A549 (cell line): Measurements from ENCODE around the gene HCN4. TPM values are rescaled to one million over a fixed set of nuclear protein-coding genes. Genes with fewer than 3 reads are reported as not detected.

Experiments used
- ATAC-seq, 2 experiments: fragments of 200-7000 bp in 1 of 2; fragments of >200 bp in 1 of 2; cut with Nextera tagmentation in 1 of 2; cut with Tn5 transposase in 1 of 2; 3 replicates each; pipeline versions ENCODE4 v1.8.0 to v1.9.1; 2018 to 2020; ENCODE audit warnings: mild to moderate bottlenecking in 1 of 2, moderate library complexity in 1 of 2
- CTCF ChIA-PET: fragments of 300-600 bp; sonication (Branson Sonifier 250); formaldehyde crosslinking; extraction: SDS; loops from one replicate; lab custom pipeline; 2021; ENCODE audit warnings: antibody characterized with exemption, inconsistent platforms; lab: Yijun Ruan, JAX
- POLR2A ChIA-PET: fragments of 350-600 bp; formaldehyde crosslinking; extraction: SDS; loops from one replicate; lab custom pipeline; 2021; ENCODE audit warnings: antibody characterized with exemption, inconsistent platforms; lab: Yijun Ruan, JAX
- DNase-seq, 2 experiments: peaks; one replicate each; pipeline versions ENCODE4 v3.0.0 to v3.0.0-alpha.2; 2011 to 2016; ENCODE audit warnings: low read depth in 1 of 2, low spot score in 1 of 2
- FAIRE-seq: peaks from 2 replicates; lab custom pipeline; 2011; peaks lifted over from hg19 to GRCh38; lab: Jason Lieb, UNC
- H3K27ac ChIP-seq, 2 experiments: fragments of >200 bp; sonication (Bioruptor Twin); formaldehyde crosslinking; 3 replicates each; pipeline ENCODE4 v1.5.1; 2016 to 2017
- H3K4me1 ChIP-seq: fragments of >200 bp; sonication (Bioruptor Twin); formaldehyde crosslinking; 3 replicates; pipeline ENCODE4 v1.6.1; 2016
- H3K4me2 ChIP-seq: fragments of >200 bp; sonication (Bioruptor Twin); formaldehyde crosslinking; 3 replicates; pipeline ENCODE4 v1.6.1; 2016
- H3K4me3 ChIP-seq: fragments of >200 bp; sonication (Bioruptor Twin); formaldehyde crosslinking; 3 replicates; pipeline ENCODE4 v1.5.1; 2016
- H3K9me3 ChIP-seq: fragments of >200 bp; sonication (Bioruptor Twin); formaldehyde crosslinking; 3 replicates; pipeline ENCODE4 v1.6.1; 2016
- BHLHE40 ChIP-seq: IDR thresholded peaks from 2 replicates; pipeline ENCODE4 v1.6.1; 2012; ENCODE audit warnings: low read depth, low read length, inconsistent platforms
- CBX2 ChIP-seq: fragments of 200-600 bp; sonication (generic); IDR thresholded peaks from 2 replicates; pipeline ENCODE4 v1.6.1; 2016; ENCODE audit warnings: low read depth, mild to moderate bottlenecking, borderline replicate concordance
- CBX8 ChIP-seq: fragments of 200-600 bp; sonication (generic); IDR thresholded peaks from 2 replicates; pipeline ENCODE4 v1.6.1; 2016
- CHD4 ChIP-seq: fragments of 200-600 bp; sonication (generic); IDR thresholded peaks from 2 replicates; pipeline ENCODE4 v1.6.1; 2016; ENCODE audit warnings: antibody characterized with exemption, mild to moderate bottlenecking, borderline replicate concordance
- FOSB ChIP-seq: fragments of 250-450 bp; sonication (Bioruptor Pico); IDR thresholded peaks from 2 replicates; pipeline ENCODE4 v1.5.0; 2020; ENCODE audit warnings: mild to moderate bottlenecking, moderate library complexity
- FOXS1 ChIP-seq: fragments of 250-450 bp; sonication (Bioruptor Pico); IDR thresholded peaks from 2 replicates; pipeline ENCODE4 v1.5.0; 2020; ENCODE audit warnings: mild to moderate bottlenecking, moderate library complexity
- HDAC2 ChIP-seq: fragments of 200-600 bp; sonication (generic); IDR thresholded peaks from 2 replicates; pipeline ENCODE4 v1.6.1; 2016
- HOXB13 ChIP-seq: fragments of 250-450 bp; sonication (Bioruptor Pico); IDR thresholded peaks from 2 replicates; pipeline ENCODE4 v1.5.0; 2020; ENCODE audit warnings: low read depth, mild to moderate bottlenecking, moderate library complexity
- KDM1A ChIP-seq: fragments of 200-600 bp; sonication (generic); IDR thresholded peaks from 2 replicates; pipeline ENCODE4 v1.6.1; 2016; ENCODE audit warnings: low read depth, mild to moderate bottlenecking
- KDM5A ChIP-seq: fragments of 200-600 bp; sonication (generic); IDR thresholded peaks from 2 replicates; pipeline ENCODE4 v1.6.1; 2016; ENCODE audit warnings: antibody characterized with exemption, mild to moderate bottlenecking
- MAZ ChIP-seq: fragments of 150-350 bp; IDR thresholded peaks from 2 replicates; pipeline ENCODE4 v1.6.1; 2014; ENCODE audit warnings: antibody characterized with exemption, low read depth, low read length, borderline replicate concordance
- MYC ChIP-seq: IDR thresholded peaks from 2 replicates; pipeline ENCODE4 v1.6.1; 2012; ENCODE audit warnings: mild to moderate bottlenecking, inconsistent platforms, low read length, improper control_type of control experiment, borderline replicate concordance
- NFE2L2 ChIP-seq: fragments of 150-350 bp; conservative IDR thresholded peaks from 2 replicates; pipeline ENCODE4 v1.6.1; 2014; ENCODE audit warnings: low read length
- NPAS2 ChIP-seq: fragments of 250-450 bp; sonication (Bioruptor Pico); IDR thresholded peaks from 2 replicates; pipeline ENCODE4 v1.8.0; 2022; ENCODE audit warnings: mild to moderate bottlenecking, moderate library complexity, borderline replicate concordance
- NR3C1 ChIP-seq: fragments of >200 bp; sonication (Bioruptor Twin); formaldehyde crosslinking; IDR thresholded peaks from 3 replicates; pipeline ENCODE4 v1.6.1; 2017
- PHF8 ChIP-seq: fragments of 200-600 bp; sonication (generic); IDR thresholded peaks from 2 replicates; pipeline ENCODE4 v1.6.1; 2016; ENCODE audit warnings: low read depth, mild to moderate bottlenecking, antibody characterized with exemption, moderate library complexity, borderline replicate concordance
- POLR2A ChIP-seq: IDR thresholded peaks from 2 replicates; pipeline ENCODE4 v1.6.1; 2012; ENCODE audit warnings: mild to moderate bottlenecking, low read length
- POLR2AphosphoS2 ChIP-seq: conservative IDR thresholded peaks from 2 replicates; pipeline ENCODE4 v1.6.1; 2012; ENCODE audit warnings: low read length, improper control_type of control experiment, inconsistent platforms
- RAD21 ChIP-seq, 2 experiments: fragments of >200 bp in 1 of 2; sonication (Bioruptor Twin) in 1 of 2; formaldehyde crosslinking in 1 of 2; IDR thresholded peaks in 1 of 2; conservative IDR thresholded peaks in 1 of 2; 2 replicates in 1 of 2; 3 replicates in 1 of 2; pipeline ENCODE4 v1.6.1; 2012 to 2018; ENCODE audit warnings: inconsistent platforms in 1 of 2
- RCOR1 ChIP-seq: fragments of 150-350 bp; IDR thresholded peaks from 2 replicates; pipeline ENCODE4 v1.6.1; 2014; ENCODE audit warnings: antibody characterized with exemption, low read length, low read depth
- RFX5 ChIP-seq: fragments of 450-650 bp; IDR thresholded peaks from 2 replicates; pipeline ENCODE4 v1.7.1; 2014; ENCODE audit warnings: antibody characterized with exemption, mild to moderate bottlenecking, moderate library complexity
- SMC3 ChIP-seq: fragments of >200 bp; sonication (Bioruptor Twin); formaldehyde crosslinking; IDR thresholded peaks from 3 replicates; pipeline ENCODE4 v1.6.1; 2018; ENCODE audit warnings: inconsistent platforms
- TP53 ChIP-seq: fragments of 250-450 bp; sonication (Bioruptor Pico); IDR thresholded peaks from 2 replicates; pipeline ENCODE4 v1.5.0; 2021; ENCODE audit warnings: mild to moderate bottlenecking, moderate library complexity
- ZFP36 ChIP-seq: fragments of 450-650 bp; IDR thresholded peaks from 2 replicates; pipeline ENCODE4 v1.6.1; 2014; ENCODE audit warnings: borderline replicate concordance; ENCODE audit not compliant: partially characterized antibody
- ZNF302 ChIP-seq: fragments of 250-450 bp; sonication (Bioruptor Pico); IDR thresholded peaks from 2 replicates; pipeline ENCODE4 v1.9.0; 2021; ENCODE audit warnings: inconsistent platforms, mild to moderate bottlenecking, moderate library complexity
- ZSCAN20 ChIP-seq: fragments of 250-450 bp; sonication (Bioruptor Pico); IDR thresholded peaks from 2 replicates; pipeline ENCODE4 v1.8.0; 2022; ENCODE audit warnings: mild to moderate bottlenecking, moderate library complexity
- WGBS: methylation state at CpG from one replicate; pipeline ENCODE4 v1.1.6; 2017; ENCODE audit errors: missing lambda C conversion rate; 5-methylcytosine and 5-hydroxymethylcytosine counted together
- polyA plus RNA-seq, 4 experiments: library from polyadenylated mRNA; depleted of rRNA in 3 of 4; stranded (reverse); fragments of >200 nt; fragmentation: RNase III in 1 of 4; extraction: RNeasy Plus Mini Kit Qiagen cat#74134 plus additional on column Dnase treatment in 1 of 4; gene quantifications; 2 replicates in 3 of 4; 3 replicates in 1 of 4; pipeline ENCODE4 v1.2.3, GENCODE V29; 2011 to 2017
- TF ChIP-seq, protein P1 (sequence below): fragments of 450-650 bp; IDR thresholded peaks from 2 replicates; pipeline ENCODE4 v1.6.1; 2014; ENCODE audit warnings: antibody characterized with exemption
- TF ChIP-seq, protein P2 (sequence below): fragments of >200 bp; sonication (Bioruptor Twin); formaldehyde crosslinking; IDR thresholded peaks from 2 replicates; pipeline ENCODE4 v1.6.1; 2016
- TF ChIP-seq, protein P3 (sequence below): IDR thresholded peaks from 2 replicates; pipeline ENCODE4 v1.6.1; 2012
- TF ChIP-seq, protein P4 (sequence below): IDR thresholded peaks from 2 replicates; pipeline ENCODE4 v1.6.1; 2012; ENCODE audit warnings: low read depth, borderline replicate concordance
- TF ChIP-seq, protein P5 (sequence below): fragments of 150-350 bp; IDR thresholded peaks from 2 replicates; pipeline ENCODE4 v1.6.1; 2014; ENCODE audit warnings: low read depth, mild to moderate bottlenecking, low read length

The HCN4 gene
- polyA plus RNA-seq, 2 of the 4 experiments (the other 2 are of a cell fraction), result 0.03 to 0.09 TPM

DNA sequence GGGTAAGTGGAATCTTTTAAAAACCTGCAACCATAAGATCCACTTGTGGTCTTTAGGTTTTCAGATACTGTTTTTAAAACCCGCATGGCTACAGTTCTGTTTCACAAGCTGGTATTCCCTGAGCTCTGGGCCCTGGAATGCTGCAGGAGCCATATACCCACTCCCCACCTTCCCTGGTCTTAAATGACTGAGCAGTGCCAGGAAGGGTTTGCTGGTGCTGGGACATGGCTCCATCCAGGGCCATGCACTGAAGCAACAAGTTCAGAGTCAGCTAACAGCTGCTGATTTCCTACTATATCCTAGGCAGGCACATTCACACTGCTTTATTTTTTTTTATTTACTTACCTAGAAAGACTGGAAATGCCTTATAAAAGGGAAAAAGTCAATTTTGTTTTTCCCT is 77.3 kb downstream of the HCN4 start:
- CTCF ChIA-PET, result interaction anchor here (0.5 to 2.4 kb wide), 8 partner anchors 8 to 345 kb away, joined by 3 to 11 read pairs (median 3); no protein-coding TSS in a partner anchor
- Histone ChIP-seq H3K4me1 (no peaks in the 10 kb centered on the region), H3K4me3 (no peak overlapping the region), H3K4me2 (no peak overlapping the region), H3K27ac (no peak overlapping the region), H3K9me3 (no peaks in the 10 kb centered on the region)
- POLR2A ChIA-PET, result no interaction called here
- 92% methylated on average over 1 of the region's 1 CpG for WGBS
- TF ChIP-seq POLR2AphosphoS2, result no peak
- TF ChIP-seq CBX8, result no peak
- no peak for TF ChIP-seq RAD21 (conservative IDR thresholded peaks at IDR 0.05 in 1 of 2, IDR thresholded peaks at IDR 0.05 in 1 of 2)
- no peak for TF ChIP-seq POLR2A
- TF ChIP-seq RCOR1, result no peak
- TF ChIP-seq CHD4, result no peak
- TF ChIP-seq KDM1A, result no peak
- no peak for TF ChIP-seq HOXB13 (CRISPR knock-in tag)
- TF ChIP-seq SMC3, result no peak
- no peak for TF ChIP-seq BHLHE40
- ATAC-seq (no peak), FAIRE-seq (no peak), DNase-seq (no peak)

DNA sequence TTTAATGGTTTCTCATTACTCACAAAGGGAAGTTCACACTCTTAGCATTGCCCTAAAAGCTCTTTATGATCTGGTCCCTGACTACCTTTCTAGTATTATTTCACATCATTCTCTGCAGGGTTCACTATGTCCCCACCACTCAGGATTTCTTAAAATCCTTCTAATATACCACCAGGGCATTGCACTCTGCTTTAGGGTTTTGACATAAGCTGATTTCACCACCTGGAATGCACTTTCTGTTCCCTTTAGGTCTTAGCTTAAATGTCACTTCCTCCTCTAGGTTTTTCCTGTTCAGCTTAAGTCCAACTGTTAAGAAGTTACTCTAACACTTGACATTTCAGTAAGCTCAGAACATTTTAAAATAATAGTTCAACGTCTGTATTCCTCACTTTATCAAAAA is 81.7 kb downstream of the HCN4 start:
- no peak overlapping the region for H3K4me3 ChIP-seq
- 17% methylated on average over 1 of the region's 1 CpG for WGBS
- no peak overlapping the region for H3K4me2 ChIP-seq
- no peak for TF ChIP-seq NFE2L2
- TF ChIP-seq ZFP36, result no peak
- no peak for TF ChIP-seq MYC
- TF ChIP-seq RFX5, result no peak
- TF ChIP-seq PHF8, result no peak
- TF ChIP-seq FOSB (CRISPR knock-in tag), result no peak
- TF ChIP-seq KDM5A, result no peak
- no peak for TF ChIP-seq FOXS1 (CRISPR knock-in tag)
- TF ChIP-seq NR3C1, result no peak
- no peak for TF ChIP-seq ZSCAN20 (CRISPR knock-in tag)
- TF ChIP-seq ZNF302 (CRISPR knock-in tag), result no peak
- no peak for TF ChIP-seq TP53
- TF ChIP-seq SMC3, result no peak
- TF ChIP-seq, protein P1, sequence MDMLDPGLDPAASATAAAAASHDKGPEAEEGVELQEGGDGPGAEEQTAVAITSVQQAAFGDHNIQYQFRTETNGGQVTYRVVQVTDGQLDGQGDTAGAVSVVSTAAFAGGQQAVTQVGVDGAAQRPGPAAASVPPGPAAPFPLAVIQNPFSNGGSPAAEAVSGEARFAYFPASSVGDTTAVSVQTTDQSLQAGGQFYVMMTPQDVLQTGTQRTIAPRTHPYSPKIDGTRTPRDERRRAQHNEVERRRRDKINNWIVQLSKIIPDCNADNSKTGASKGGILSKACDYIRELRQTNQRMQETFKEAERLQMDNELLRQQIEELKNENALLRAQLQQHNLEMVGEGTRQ, result no peak
- no peak for TF ChIP-seq HOXB13 (CRISPR knock-in tag)
- TF ChIP-seq POLR2AphosphoS2, result no peak
- no peak for TF ChIP-seq MAZ
- TF ChIP-seq, protein P2, sequence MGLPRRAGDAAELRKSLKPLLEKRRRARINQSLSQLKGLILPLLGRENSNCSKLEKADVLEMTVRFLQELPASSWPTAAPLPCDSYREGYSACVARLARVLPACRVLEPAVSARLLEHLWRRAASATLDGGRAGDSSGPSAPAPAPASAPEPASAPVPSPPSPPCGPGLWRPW, result no peak
- TF ChIP-seq, protein P3, sequence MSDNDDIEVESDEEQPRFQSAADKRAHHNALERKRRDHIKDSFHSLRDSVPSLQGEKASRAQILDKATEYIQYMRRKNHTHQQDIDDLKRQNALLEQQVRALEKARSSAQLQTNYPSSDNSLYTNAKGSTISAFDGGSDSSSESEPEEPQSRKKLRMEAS, result no peak
- no peak for TF ChIP-seq CBX2
- no peak overlapping the region for H3K27ac ChIP-seq
- ChIA-PET CTCF (interaction anchor here (0.9 to 10.1 kb wide), 3 partner anchors 10 to 23 kb away, joined by 6 to 112 read pairs (median 23); no protein-coding TSS in a partner anchor), POLR2A (no interaction called here)
- no peaks in the 10 kb centered on the region for H3K4me1 ChIP-seq
- no peak for DNase-seq
- H3K9me3 ChIP-seq, result no peaks in the 10 kb centered on the region
- ATAC-seq, result no peak
- FAIRE-seq, result peak; percentile 23

DNA sequence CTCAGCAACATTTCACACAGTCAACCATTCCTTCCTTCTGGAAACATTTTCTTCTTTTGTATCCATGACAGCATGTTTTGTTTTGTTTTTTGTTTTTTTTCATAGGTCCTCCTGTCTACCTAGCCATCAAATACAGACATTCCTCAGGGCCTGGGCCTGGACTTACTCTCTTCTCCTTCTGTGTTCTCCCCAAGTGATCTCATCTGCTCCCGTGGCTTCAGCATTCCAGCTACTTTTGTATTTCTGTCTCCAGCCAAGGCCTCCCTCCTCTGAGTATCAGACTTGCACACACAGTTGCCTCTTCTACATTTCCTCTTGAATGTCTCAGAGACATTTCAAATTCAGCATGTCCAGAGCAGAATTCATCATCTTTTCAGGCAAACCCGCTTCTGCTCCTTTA is 82.4 kb downstream of the HCN4 start:
- POLR2A ChIA-PET, result no interaction called here
- no peak overlapping the region for H3K4me2 ChIP-seq
- DNase-seq, result no peak
- no peak overlapping the region for H3K27ac ChIP-seq
- no peak for FAIRE-seq
- TF ChIP-seq FOSB (CRISPR knock-in tag), result no peak
- TF ChIP-seq MAZ, result no peak
- TF ChIP-seq RFX5, result no peak
- TF ChIP-seq, protein P4, sequence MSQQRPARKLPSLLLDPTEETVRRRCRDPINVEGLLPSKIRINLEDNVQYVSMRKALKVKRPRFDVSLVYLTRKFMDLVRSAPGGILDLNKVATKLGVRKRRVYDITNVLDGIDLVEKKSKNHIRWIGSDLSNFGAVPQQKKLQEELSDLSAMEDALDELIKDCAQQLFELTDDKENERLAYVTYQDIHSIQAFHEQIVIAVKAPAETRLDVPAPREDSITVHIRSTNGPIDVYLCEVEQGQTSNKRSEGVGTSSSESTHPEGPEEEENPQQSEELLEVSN, result no peak
- TF ChIP-seq, protein P5, sequence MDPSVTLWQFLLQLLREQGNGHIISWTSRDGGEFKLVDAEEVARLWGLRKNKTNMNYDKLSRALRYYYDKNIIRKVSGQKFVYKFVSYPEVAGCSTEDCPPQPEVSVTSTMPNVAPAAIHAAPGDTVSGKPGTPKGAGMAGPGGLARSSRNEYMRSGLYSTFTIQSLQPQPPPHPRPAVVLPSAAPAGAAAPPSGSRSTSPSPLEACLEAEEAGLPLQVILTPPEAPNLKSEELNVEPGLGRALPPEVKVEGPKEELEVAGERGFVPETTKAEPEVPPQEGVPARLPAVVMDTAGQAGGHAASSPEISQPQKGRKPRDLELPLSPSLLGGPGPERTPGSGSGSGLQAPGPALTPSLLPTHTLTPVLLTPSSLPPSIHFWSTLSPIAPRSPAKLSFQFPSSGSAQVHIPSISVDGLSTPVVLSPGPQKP, result no peak
- TF ChIP-seq PHF8, result no peak
- TF ChIP-seq NPAS2 (CRISPR knock-in tag), result no peak
- TF ChIP-seq HDAC2, result no peak
- no peak for TF ChIP-seq RAD21 (conservative IDR thresholded peaks at IDR 0.05 in 1 of 2, IDR thresholded peaks at IDR 0.05 in 1 of 2)
- TF ChIP-seq RCOR1, result no peak
- no peak for TF ChIP-seq TP53
- 86% methylated on average over 2 of the region's 2 CpGs for WGBS
- no peaks in the 10 kb centered on the region for H3K4me1 ChIP-seq
- CTCF ChIA-PET, result interaction anchor here (1.0 to 10.1 kb wide), 8 partner anchors 9 to 414 kb away, joined by 3 to 112 read pairs (median 3); no protein-coding TSS in a partner anchor
- ATAC-seq, result no peak
- no peaks in the 10 kb centered on the region for H3K9me3 ChIP-seq
- H3K4me3 ChIP-seq, result no peak overlapping the region
